Measurements from ENCODE around the gene YRDC.

DNA sequence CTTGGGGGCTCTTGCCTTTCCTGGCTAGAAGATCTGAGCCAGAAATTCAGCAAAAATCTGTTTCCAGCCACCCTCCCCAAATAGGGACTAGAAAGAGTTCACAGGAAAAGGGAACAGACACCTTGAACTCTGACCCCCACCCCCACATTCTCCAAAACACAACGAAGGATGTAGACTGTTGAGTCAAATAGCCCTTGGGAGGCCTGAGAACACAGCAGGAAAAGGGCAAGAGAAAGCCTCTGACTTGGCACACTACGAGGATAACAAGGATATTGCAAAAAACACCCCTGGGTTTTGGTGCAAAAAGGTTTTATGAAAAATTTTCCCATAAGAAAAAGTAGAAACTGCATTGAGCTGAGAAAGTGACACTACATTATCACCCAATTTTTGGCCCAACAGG lies 1.9 kb upstream of the YRDC start:
- TF ChIP-seq, protein P1, sequence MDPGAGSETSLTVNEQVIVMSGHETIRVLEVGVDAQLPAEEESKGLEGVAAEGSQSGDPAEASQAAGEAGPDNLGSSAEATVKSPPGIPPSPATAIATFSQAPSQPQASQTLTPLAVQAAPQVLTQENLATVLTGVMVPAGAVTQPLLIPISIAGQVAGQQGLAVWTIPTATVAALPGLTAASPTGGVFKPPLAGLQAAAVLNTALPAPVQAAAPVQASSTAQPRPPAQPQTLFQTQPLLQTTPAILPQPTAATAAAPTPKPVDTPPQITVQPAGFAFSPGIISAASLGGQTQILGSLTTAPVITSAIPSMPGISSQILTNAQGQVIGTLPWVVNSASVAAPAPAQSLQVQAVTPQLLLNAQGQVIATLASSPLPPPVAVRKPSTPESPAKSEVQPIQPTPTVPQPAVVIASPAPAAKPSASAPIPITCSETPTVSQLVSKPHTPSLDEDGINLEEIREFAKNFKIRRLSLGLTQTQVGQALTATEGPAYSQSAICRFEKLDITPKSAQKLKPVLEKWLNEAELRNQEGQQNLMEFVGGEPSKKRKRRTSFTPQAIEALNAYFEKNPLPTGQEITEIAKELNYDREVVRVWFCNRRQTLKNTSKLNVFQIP (CRISPR knock-in tag; IDR thresholded peaks at IDR 0.05; ENCODE audit: borderline replicate concordance, low read depth) = no peak
- TF ChIP-seq, protein P2, sequence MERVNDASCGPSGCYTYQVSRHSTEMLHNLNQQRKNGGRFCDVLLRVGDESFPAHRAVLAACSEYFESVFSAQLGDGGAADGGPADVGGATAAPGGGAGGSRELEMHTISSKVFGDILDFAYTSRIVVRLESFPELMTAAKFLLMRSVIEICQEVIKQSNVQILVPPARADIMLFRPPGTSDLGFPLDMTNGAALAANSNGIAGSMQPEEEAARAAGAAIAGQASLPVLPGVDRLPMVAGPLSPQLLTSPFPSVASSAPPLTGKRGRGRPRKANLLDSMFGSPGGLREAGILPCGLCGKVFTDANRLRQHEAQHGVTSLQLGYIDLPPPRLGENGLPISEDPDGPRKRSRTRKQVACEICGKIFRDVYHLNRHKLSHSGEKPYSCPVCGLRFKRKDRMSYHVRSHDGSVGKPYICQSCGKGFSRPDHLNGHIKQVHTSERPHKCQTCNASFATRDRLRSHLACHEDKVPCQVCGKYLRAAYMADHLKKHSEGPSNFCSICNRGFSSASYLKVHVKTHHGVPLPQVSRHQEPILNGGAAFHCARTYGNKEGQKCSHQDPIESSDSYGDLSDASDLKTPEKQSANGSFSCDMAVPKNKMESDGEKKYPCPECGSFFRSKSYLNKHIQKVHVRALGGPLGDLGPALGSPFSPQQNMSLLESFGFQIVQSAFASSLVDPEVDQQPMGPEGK (CRISPR knock-in tag; IDR thresholded peaks at IDR 0.05; ENCODE audit: borderline replicate concordance) = no peak
- TF ChIP-seq ZFP30 (CRISPR knock-in tag; IDR thresholded peaks at IDR 0.05) = no peak
